Dedifferentiated amniotic fluid mesenchymal stem cell (primary cell): ENCODE measurements around the gene SPATA6L.

Source experiments
- DNase-seq: peaks from one replicate; pipeline ENCODE4 v3.0.0-alpha.2; 2016; ENCODE audit errors: extremely low spot score

SPATA6L gene

DNA sequence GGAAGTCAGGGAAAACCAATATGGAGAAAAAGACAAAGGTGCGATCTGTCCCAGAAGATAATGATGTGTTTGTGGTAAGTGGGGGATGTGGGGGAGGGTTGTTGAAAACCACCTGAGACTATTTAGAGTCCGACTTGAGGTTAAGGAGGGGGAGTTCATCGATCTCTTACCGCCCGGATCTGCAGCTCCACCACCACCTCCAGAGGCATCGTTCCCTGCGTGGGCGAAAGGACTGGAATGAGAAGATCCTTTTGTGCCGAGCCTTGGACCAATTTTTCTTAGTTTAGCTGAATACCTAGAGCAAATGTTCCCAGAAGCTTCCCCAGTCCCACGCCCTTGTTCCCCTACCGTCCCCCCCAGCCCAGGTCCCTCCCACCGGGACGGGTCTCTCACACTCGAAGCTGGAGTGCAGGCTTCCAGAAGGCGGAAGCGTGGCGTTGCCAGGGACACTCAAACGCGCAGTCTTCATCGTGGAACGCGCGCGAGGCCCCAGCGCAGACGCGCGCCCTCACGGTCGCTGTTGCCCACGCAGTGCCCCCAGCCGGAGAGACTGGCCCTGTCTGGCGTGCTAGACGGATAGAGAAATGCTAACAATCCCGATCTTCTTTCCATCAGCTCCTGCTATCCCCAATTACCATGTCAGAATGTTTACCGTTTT lies at the start of gene SPATA6L:
SPATA6L (minus strand) TSS at position 439 of the 658 bp plus-strand sequence; CDS start at position 209, 230 bp downstream.
- no peak for DNase-seq

GRCh38 chr9:4714266-4715016 lies 48.2 kb upstream of the SPATA6L start:
- DNase-seq = no peak

- no peak for DNase-seq
Measured at GRCh38 chr9:4713849-4714248, 47.6 kb upstream of the SPATA6L start.

GRCh38 chr9:4709380-4709779 lies 43.1 kb upstream of the SPATA6L start:
- DNase-seq = no peak

DNA sequence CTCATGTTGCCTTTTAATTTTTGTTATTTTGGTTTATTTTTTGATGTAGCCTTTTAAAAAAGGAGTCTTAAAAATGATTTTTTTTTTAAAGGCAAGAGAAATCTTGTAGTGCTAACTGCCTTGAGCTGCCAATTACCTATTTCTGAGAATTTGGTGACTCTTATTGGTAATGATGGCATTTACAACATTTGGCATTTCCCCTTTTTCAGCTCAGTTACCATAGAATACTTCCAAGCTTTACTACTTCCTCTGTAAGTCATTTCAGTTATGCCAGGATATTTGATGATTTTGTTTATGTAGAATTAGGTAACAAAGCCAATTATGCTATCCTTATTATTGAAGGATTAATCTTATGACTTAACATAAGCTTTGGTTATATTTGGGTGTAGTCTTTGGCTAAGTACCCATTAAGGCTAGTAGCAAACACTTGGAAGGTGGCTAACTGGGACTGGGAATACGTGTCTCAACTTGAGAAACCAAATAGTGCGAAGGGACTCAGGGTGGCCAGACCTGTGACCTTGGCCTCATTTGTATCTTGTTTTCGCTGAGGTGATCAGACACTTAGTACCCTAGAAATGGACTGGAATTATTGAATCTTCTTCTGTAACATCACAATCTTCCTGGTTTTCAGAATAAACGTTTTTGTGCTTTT lies 40.8 kb upstream of the SPATA6L start:
- DNase-seq = no peak

GRCh38 chr9:4706021-4706420 lies 39.7 kb upstream of the SPATA6L start:
- DNase-seq = no peak

GRCh38 chr9:4704129-4704528 lies 37.8 kb upstream of the SPATA6L start:
- no peak for DNase-seq

DNA sequence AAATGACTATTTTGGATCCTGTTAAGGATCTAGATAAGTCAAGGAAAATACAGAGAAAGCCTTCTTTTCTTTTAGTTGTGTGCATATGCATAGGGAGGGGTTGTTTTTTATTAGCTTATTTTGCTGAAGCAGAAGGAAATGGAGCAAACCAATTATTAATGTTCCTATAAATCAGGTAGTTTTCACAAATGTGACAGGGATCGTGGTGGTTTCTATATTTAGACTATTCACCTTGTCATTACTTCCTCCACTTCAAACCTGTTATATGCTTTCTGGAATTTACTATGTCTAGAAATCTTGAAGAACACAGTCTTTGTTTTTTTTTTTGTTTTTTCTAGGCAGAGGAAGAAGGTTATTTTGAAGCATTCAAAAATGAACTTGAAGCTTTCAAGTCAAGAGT lies 35.2 kb upstream of the SPATA6L start:
- no peak for DNase-seq

DNA sequence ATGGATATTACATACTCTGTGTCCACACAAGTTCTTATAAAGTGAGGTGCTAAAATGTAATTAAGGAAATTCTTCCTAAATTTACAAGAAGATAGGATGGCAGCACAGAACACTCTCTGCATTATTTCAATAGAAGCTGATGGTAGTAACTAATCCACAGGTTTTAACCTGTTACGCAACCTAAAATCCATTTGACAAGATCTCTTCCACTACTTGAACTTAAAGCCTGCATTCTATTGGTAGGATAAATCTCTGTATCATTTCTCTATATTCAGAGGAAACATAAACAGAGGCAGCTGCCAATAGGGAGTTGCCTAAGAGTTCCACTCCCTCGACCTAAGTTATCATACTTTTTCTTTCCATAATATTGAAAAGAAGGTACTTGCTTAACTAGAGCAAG lies 34.7 kb upstream of the SPATA6L start:
- DNase-seq = no peak

- no peak for DNase-seq
Measured at GRCh38 chr9:4700091-4700490, 33.8 kb upstream of the SPATA6L start.

DNA sequence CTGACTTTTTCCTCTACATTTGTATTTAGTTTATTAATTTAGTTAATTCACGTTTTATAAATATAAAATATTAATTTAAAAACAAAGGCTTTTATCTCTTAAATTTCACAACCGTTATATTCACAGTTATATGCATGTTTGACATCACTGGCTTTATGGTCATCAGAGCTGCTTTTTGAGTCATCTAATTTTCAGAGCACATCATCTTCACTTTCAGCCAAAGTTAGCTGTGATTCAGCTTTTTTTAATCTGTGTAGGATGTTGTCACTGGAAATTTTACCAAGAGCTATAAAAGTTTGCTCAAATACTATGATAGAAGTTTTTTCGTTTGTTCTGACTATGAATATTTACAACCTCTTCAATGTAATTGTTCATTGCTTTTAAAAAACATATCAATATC lies 25.5 kb upstream of the SPATA6L start:
- peak; percentile 42 for DNase-seq

GRCh38 chr9:4690144-4690543 lies 23.9 kb upstream of the SPATA6L start:
- DNase-seq = no peak

DNA sequence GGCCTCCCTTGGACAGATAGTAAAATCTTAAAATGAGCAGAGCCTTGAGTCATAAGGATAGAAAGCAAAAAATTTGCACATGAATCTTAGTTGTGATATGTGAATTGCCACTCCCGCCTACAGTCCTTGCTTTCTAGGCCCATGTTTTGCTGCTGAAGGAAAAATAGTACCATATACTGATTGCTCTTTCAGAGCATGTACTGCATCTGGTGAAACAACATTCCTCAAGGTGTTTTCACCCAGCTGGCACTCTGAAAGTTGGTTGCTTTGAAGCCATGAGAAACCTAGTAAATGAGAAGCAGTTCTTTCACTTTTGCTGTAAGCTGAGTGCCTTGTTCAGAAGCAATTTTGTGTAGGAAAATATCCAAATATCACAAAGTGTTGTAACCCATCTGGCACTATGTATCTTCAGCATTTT lies 23.4 kb upstream of the SPATA6L start:
- no peak for DNase-seq

DNA sequence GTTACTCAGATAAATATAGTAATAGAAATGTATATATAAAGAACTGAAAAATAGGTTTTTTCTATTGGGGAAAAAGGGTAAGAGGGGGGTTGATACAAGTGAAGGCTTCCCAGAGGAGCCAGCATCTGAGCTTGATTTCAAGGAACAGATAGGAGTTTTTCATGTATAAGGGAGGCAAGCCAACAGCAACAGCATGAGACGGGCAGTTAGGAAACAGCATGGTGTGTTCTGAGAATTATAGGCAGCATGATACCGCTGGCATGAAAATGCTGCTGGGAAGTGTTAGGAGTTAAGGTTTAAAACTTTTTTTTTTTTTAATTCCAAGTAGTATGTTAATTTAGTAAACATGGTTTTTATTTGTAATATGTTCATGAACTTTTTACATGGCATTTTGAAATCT lies 22.7 kb upstream of the SPATA6L start:
- no peak for DNase-seq

- no peak for DNase-seq
Measured at GRCh38 chr9:4686584-4686983, 20.3 kb upstream of the SPATA6L start.

DNA sequence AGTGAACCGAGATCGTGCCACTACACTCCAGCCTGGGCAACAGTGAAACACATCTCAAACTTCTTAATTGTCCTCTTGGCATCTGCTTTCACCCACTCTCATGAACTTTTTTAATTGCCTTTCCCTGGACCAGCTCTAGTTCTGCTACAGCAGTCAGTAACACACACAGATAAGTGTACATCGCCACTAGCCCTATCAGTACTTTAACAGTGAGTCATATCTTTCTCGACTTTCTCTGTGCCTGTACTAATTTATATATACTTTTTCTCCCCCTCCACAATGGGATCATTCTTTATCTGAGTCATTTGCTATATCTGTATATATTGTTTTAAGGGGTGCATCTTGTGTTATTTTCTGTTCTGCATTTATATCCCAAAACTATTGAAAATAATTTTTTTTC lies 19.8 kb upstream of the SPATA6L start:
- DNase-seq = no peak

- no peak for DNase-seq
Measured at GRCh38 chr9:4684820-4685219, 18.5 kb upstream of the SPATA6L start.

- DNase-seq = peak; percentile 22
Measured at GRCh38 chr9:4680750-4681149, 14.5 kb upstream of the SPATA6L start.

DNA sequence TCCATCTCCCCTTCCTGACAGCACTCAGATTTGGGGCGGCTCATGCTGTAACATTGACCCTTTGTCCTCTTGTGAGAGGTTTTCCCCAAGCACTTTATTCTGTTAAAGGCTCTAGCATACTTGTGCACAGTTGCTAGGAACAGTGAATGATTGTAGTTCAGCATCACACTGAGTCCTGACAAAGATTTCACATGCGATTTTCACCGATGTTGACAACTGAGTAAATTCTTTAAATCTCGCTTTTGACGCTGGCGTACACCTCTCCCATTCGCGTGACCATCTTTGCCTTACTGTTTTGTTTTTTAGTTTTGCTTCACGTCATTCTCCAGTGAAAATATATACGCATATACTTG lies 13.9 kb upstream of the SPATA6L start:
- DNase-seq = no peak

DNA sequence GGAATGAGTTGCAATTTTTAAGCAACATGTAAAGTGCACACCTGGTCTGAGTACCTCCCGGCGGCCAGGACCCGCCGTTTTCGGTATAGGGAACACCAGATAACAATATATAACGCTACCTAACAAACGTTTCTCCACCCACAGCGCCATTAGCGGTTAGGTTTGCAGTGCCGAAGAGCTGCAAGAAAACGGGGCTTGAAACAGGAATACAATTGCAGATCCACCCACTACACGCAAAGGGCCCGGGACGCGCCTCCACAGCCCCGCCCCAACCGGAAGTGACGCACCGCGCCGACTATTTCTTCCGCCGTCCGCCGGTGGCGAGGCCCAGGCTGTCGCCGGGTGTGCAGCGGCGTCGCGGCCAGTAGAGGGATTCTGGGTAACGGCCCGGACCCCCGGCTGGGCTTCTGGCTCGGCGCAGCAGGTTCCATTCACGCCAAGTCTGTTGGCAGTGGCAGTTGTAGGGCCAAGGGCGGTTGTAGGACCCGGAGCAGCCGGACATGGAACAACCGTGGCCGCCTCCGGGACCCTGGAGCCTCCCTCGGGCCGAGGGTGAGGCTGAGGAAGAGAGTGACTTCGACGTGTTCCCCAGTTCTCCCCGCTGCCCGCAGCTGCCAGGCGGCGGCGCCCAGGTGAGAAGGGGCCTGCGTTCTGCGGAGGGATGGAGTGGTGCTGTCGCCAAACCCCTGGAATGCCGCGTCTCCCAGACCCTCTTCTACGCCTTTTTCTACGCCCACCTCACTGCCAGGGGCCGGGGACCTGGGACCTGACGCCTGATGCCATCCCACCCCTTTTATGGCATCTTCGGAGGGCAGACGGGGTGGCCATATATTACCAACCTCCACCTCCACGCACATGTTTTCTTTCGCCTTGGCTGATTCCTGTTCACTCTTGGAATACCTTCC lies 13.2 kb upstream of the SPATA6L start, which contains the start of gene CDC37L1:
CDC37L1 (plus strand) TSS at position 302 of the 905 bp plus-strand sequence; CDS start at position 501, 199 bp downstream.
- DNase-seq = peak; percentile 95

- DNase-seq = no peak
Measured at GRCh38 chr9:4678679-4679267, 12.5 kb upstream of the SPATA6L start.
